Measurements from ENCODE around the gene CSRNP3.

GRCh38 chr2:165494573-165494972 lies 25.1 kb downstream of the CSRNP3 start:
- TF ChIP-seq CTCF (IDR thresholded peaks at IDR 0.05) (no peak), POLR2A (IDR thresholded peaks at IDR 0.05) (no peak), EP300 (IDR thresholded peaks at IDR 0.05; ENCODE audit: low read depth) (no peak)
